NCI-H524 treated with DMSO at 0.1 percent for 48 hours (cell line): ENCODE measurements around the gene TSEN2.
A peak's percentile ranks its signal among the peaks of the same experiment; 100 is the strongest.
"Not testable (repeated sequence)": the region's sequence is repeated elsewhere in the genome, so short reads cannot be mapped to it uniquely, and the experiment has no call there.

Experiments
- DNase-seq: peaks from one replicate; lab custom pipeline; 2025; lab: John Stamatoyannopoulos, UW

Gene TSEN2

GRCh38 chr3:12506201-12506709, 22.0 kb downstream of the TSEN2 start:
- DNase-seq = no peak

- no peak for DNase-seq
These were observed 23.5 kb downstream of the TSEN2 start for GRCh38 chr3:12507591-12508281.

GRCh38 chr3:12508291-12508700, 24.0 kb downstream of the TSEN2 start:
- DNase-seq = no peak

- no peak for DNase-seq
These were observed 25.2 kb downstream of the TSEN2 start for GRCh38 chr3:12509466-12509865.

- no peak for DNase-seq
These were observed 28.3 kb downstream of the TSEN2 start for GRCh38 chr3:12512534-12513118.

- DNase-seq = no peak
These were observed 29.6 kb downstream of the TSEN2 start for GRCh38 chr3:12513694-12514446.

- no peak for DNase-seq
These were observed 31.4 kb downstream of the TSEN2 start for GRCh38 chr3:12515631-12516030.

GRCh38 chr3:12516873-12517272, 32.6 kb downstream of the TSEN2 start:
- DNase-seq = no peak

- no peak for DNase-seq
These were observed 34.2 kb downstream of the TSEN2 start for GRCh38 chr3:12518261-12519028.

- no peak for DNase-seq
These were observed 36.7 kb downstream of the TSEN2 start for GRCh38 chr3:12521010-12521409.

- DNase-seq = no peak
These were observed 38.4 kb downstream of the TSEN2 start for GRCh38 chr3:12522721-12523120.

- no peak for DNase-seq
These were observed 43.5 kb downstream of the TSEN2 start for GRCh38 chr3:12527757-12528143.

GRCh38 chr3:12532182-12532581, 47.9 kb downstream of the TSEN2 start:
- DNase-seq = no peak

- no peak for DNase-seq
These were observed 52.1 kb downstream of the TSEN2 start for GRCh38 chr3:12536423-12536822.

- DNase-seq = no peak
These were observed 57.3 kb downstream of the TSEN2 start for GRCh38 chr3:12541625-12542024.

GRCh38 chr3:12543497-12543896, 59.2 kb downstream of the TSEN2 start:
- not testable (repeated sequence) for DNase-seq

GRCh38 chr3:12544652-12545472, 60.6 kb downstream of the TSEN2 start:
- peak; percentile 56 for DNase-seq

- no peak for DNase-seq
These were observed 61.2 kb downstream of the TSEN2 start, which contains the start of gene MKRN2OS for GRCh38 chr3:12545473-12545791. Gene MKRN2OS, minus strand, starts transcription at chr3:12545499. Its CDS starts 35 bp downstream, at chr3:12545464.

- no peak for DNase-seq
These were observed 65.9 kb downstream of the TSEN2 start for GRCh38 chr3:12549971-12550760.

- no peak for DNase-seq
These were observed 69.7 kb downstream of the TSEN2 start for GRCh38 chr3:12553921-12554391.
